Thoracic aorta (tissue), 2 donors: ENCODE results near the gene FBXO27. TPM values are rescaled to one million over a fixed set of nuclear protein-coding genes. Genes with fewer than 3 reads are reported as not detected.
"Not testable (repeated sequence)": the region's sequence is repeated elsewhere in the genome, so short reads cannot be mapped to it uniquely, and the experiment has no call there.

Experiments
- ATAC-seq: fragments of 150-250 bp; one replicate; pipeline ENCODE4 v1.8.0; 2017; ENCODE audit warnings: low read depth; ENCODE audit not compliant: insufficient number of reproducible peaks, low FRiP score
- DNase-seq: peaks from one replicate; pipeline ENCODE4 v3.0.0-alpha.2; 2020; ENCODE audit warnings: low spot score
- H3K27ac ChIP-seq, 2 donors: fragments of 200-600 bp; sonication (generic); 1 replicate in 1 of 2; 2 replicates in 1 of 2; pipeline ENCODE4 v1.5.1; 2016; ENCODE audit warnings: mild to moderate bottlenecking in 2 of 2, moderate library complexity in 2 of 2
- H3K27me3 ChIP-seq: fragments of 200-600 bp; sonication (generic); replicated peaks from 2 replicates; pipeline ENCODE4 v1.6.0; 2016; ENCODE audit warnings: mild to moderate bottlenecking; ENCODE audit not compliant: insufficient read depth
- H3K36me3 ChIP-seq: fragments of 200-600 bp; sonication (generic); one replicate; pipeline ENCODE4 v1.5.1; 2016
- H3K4me1 ChIP-seq, 2 donors: fragments of 200-600 bp; sonication (generic); 1 replicate in 1 of 2; 2 replicates in 1 of 2; pipeline versions ENCODE4 v1.5.1 to v1.6.0; 2016; ENCODE audit warnings: low read depth in 2 of 2, mild to moderate bottlenecking in 1 of 2; ENCODE audit not compliant: control insufficient read depth in 1 of 2
- H3K4me3 ChIP-seq: fragments of 200-600 bp; sonication (generic); 2 replicates; pipeline ENCODE4 v1.5.1; 2016; ENCODE audit warnings: mild to moderate bottlenecking
- H3K9me3 ChIP-seq: fragments of 200-600 bp; sonication (generic); 2 replicates; pipeline ENCODE4 v1.5.1; 2016
- CTCF ChIP-seq: fragments of 200-600 bp; sonication (generic); IDR thresholded peaks from one replicate; pipeline ENCODE4 v1.5.1; 2019; ENCODE audit warnings: antibody characterized with exemption
- total RNA-seq, 2 donors: library from RNA; depleted of rRNA; stranded (reverse); fragments of >200 nt; gene quantifications; one replicate each; pipeline versions ENCODE4 v1.1.0 to v1.2.3, GENCODE V29; 2016

The FBXO27 gene
- total RNA-seq, 2 donors from 2014 or later, result 1.5 to 37.6 TPM

DNA sequence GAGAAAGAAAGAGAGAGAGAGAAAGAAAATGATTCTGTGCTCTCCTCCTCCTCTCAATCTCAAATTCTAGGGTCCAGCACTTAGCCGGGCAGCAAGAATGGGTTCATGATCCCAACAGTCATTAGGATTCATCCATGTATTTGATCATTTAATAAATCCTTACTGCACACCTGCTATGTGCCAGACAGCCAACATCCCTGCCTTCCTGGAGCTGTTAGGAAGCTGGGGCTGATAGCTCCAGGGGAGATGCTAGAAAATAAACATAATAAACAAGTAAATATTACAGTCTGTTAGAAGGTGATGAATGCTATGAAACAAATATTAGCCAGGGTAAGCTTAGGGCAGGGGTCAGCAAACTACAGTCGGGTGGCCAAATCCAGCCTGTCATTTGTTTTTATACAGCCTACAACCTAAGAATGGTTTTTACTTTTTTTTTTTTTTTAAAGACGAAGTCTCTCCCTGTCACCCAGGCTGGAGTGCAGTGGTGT, 41.9 kb upstream of the FBXO27 start:
- H3K36me3 ChIP-seq, result no peaks in the 10 kb centered on the region
- H3K9me3 ChIP-seq, result no peaks in the 10 kb centered on the region
- H3K27ac ChIP-seq, result no peak overlapping the region
- no peaks in the 10 kb centered on the region for H3K27me3 ChIP-seq
- H3K4me3 ChIP-seq, result no peak overlapping the region
- ATAC-seq (no peak), DNase-seq (no peak)
- H3K4me1 ChIP-seq, result no peaks in the 10 kb centered on the region
- TF ChIP-seq CTCF, result no peak

DNA sequence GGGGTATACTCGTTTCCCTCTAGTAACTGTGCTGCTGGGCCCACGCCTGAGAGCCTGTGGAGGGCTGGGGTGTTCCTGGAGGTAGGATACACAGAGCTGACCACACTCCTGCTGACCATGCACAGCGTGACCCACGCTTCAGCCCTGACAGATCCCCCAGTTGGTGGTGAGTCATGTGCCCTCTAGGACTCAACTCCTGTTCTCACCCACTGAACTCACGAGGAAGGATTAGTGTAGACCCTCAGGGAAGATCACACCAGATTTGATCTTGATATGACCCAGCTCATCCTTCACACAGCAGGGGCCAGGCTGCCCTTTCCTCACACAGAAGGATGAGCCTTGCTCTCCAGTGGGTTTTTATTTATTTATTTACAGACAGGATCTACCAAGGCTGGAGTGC, 38.5 kb upstream of the FBXO27 start:
- TF ChIP-seq CTCF, result no peak
- Histone ChIP-seq H3K27me3 (no peaks in the 10 kb centered on the region), H3K36me3 (no peaks in the 10 kb centered on the region), H3K4me3 (no peak overlapping the region), H3K4me1 (no peaks in the 10 kb centered on the region), H3K27ac (no peak overlapping the region), H3K9me3 (no peaks in the 10 kb centered on the region)
- no peak for ATAC-seq
- no peak for DNase-seq

GRCh38 chr19:39068259-39068658, 35.9 kb upstream of the FBXO27 start:
- not testable (repeated sequence) for DNase-seq, H3K9me3 ChIP-seq

GRCh38 chr19:39067104-39067503, 34.8 kb upstream of the FBXO27 start:
- Histone ChIP-seq H3K36me3 (no peaks in the 10 kb centered on the region), H3K27me3 (no peaks in the 10 kb centered on the region), H3K4me1 (no peaks in the 10 kb centered on the region), H3K27ac (no peak overlapping the region), H3K4me3 (no peak overlapping the region), H3K9me3 (no peaks in the 10 kb centered on the region)
- TF ChIP-seq CTCF, result no peak
- DNase-seq, result no peak
- ATAC-seq, result no peak

More at GRCh38 chr19:39068259-39068658, 35.9 kb upstream of the FBXO27 start:
- H3K27ac ChIP-seq, ATAC-seq, H3K27me3 ChIP-seq, H3K4me3 ChIP-seq, H3K36me3 ChIP-seq, H3K4me1 ChIP-seq: not testable (repeated sequence)

DNA sequence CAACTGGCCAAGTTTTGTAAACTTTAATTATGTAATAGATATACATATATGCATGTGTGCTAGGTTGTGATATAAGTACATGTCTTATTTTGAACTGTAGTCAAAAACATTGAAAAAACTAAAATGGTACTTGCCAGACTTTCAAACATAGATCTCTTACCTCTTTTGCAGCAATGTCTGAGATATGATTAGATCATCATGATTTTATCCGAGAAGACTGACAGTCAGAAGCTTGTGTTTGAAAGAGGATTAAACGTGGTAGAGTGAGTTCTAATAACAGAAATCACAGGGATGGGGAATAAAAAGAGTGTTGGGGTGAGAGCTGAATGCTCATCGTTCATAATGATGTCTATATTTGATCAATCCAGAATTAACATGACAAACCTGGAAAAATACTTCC, 33.6 kb upstream of the FBXO27 start:
- no peaks in the 10 kb centered on the region for H3K36me3 ChIP-seq
- ATAC-seq (no peak), DNase-seq (no peak)
- TF ChIP-seq CTCF, result no peak
- H3K27me3 ChIP-seq, result no peaks in the 10 kb centered on the region
- H3K27ac ChIP-seq, result no peak overlapping the region
- no peaks in the 10 kb centered on the region for H3K9me3 ChIP-seq
- no peaks in the 10 kb centered on the region for H3K4me1 ChIP-seq
- no peak overlapping the region for H3K4me3 ChIP-seq

DNA sequence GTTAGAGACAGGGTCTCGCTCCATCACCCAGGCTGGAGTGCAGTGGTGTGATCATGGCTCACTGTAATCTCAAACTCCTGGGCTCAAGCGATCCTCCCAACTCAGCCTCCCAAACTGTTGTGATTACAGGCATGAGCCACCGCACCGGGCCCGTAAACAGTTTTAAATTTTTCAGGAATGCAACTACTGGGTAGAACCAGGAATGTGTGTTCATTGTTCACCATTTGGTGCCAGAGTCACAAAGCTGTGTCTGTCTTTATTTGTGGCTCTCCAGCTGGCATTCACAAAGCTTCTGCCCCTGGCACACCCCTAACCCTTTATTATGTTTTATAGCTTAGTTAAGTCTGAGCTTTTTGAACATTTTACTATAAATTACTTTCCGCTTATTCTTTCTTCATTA, 32.1 kb upstream of the FBXO27 start:
- Histone ChIP-seq H3K27me3 (no peaks in the 10 kb centered on the region), H3K4me1 (no peaks in the 10 kb centered on the region), H3K4me3 (no peak overlapping the region), H3K36me3 (no peaks in the 10 kb centered on the region), H3K27ac (no peak overlapping the region), H3K9me3 (no peaks in the 10 kb centered on the region)
- DNase-seq, result no peak
- no peak for ATAC-seq
- TF ChIP-seq CTCF, result no peak
